Stimulated activated CD8-positive, alpha-beta memory T cell treated with anti-CD3 and anti-CD28 coated beads, Interleukin-15, amount 100 ng/mL, for 48 hours (primary cell): ENCODE measurements around the gene GOLGA6L7.
"Not testable (repeated sequence)": the region's sequence is repeated elsewhere in the genome, so short reads cannot be mapped to it uniquely, and the experiment has no call there.

Source experiments
- DNase-seq, 2 donors: peaks; one replicate each; pipeline ENCODE4 v3.0.0-alpha.2; 2020; ENCODE audit warnings: low read depth in 2 of 2

Gene GOLGA6L7

DNA sequence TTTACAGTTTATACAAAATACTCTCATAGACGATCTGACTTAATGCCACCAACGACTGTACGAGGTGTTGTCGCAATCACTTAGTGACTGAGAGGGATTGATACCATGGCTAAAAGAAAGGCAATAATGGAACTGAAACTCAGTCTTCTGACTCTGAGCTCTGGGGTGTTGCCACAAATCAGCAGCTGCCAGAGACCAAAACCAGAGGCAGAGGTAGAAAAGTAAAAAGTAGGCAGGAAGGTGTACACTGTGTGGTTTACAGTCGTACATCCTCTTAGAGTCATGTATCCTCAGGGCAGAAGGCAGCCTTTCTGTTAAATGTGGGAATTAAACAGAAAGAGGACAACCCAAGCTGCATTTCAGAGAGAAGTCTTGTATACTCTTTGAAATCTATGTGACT lies 1.2 kb downstream of the GOLGA6L7 start:
- peak in 1 of 2 donors; percentile 15 for DNase-seq

DNA sequence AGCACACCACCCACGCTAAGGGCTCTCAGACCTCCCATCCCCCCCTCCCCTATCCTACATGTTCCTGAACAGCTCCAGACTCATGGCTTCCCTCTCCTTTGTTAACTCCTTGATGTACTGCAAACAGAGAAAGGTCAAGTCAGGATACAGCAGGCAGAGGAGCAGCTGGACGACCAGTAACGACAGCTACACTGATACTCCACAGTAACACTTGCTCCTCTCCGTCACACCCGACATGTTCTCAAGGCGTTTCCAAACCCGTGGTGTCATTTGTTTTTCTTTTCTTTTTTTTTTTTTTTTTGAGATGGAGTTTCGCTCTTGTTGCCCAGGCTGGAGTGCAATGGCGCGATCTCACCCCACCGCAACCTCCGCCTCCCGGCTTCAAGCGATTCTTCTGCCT lies 4.3 kb downstream of the GOLGA6L7 start:
- DNase-seq, result not testable (repeated sequence)

DNA sequence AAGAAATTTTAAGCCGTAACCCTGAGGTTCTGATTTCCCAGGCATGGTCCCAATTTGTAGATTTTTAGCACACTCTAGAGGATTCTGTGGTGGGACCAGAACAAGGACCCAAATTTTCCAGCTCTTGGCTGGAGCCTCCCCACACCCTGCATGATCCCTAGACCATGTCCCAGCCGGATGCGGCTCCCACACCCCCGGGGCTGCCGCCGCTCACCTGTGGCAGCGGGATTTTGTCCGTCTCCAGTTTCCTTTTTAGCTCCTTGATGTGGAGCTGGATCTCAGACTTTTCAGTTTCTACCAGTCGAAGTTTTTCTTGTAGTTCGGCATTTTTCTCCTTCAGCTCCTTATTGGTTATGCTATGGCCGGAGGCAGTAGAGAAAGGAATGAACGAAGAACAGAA lies 4.9 kb downstream of the GOLGA6L7 start:
- not testable (repeated sequence) for DNase-seq

DNA sequence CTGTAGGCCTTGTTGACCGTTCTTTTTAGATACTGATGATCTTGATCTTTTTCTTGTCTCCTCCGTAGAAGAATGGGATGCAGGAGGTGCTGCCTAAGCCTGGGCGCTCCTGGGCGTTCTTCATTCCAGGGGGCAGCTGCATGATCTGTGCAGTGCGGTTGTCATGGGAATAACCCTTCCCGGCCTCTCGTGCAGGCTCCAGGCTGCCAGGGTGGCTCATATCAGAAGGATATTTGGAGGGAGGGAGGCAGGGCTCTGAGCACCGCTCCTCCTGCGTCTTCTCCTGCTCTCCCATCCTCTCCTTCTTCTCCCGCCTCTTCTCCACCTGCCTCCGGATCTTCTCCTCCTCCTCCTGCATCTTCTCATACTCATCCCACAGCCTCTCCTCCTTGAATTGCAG lies 6.2 kb downstream of the GOLGA6L7 start:
- not testable (repeated sequence) for DNase-seq

GRCh38 chr15:28840285-28840684 lies 8.2 kb downstream of the GOLGA6L7 start:
- DNase-seq, result not testable (repeated sequence)

DNA sequence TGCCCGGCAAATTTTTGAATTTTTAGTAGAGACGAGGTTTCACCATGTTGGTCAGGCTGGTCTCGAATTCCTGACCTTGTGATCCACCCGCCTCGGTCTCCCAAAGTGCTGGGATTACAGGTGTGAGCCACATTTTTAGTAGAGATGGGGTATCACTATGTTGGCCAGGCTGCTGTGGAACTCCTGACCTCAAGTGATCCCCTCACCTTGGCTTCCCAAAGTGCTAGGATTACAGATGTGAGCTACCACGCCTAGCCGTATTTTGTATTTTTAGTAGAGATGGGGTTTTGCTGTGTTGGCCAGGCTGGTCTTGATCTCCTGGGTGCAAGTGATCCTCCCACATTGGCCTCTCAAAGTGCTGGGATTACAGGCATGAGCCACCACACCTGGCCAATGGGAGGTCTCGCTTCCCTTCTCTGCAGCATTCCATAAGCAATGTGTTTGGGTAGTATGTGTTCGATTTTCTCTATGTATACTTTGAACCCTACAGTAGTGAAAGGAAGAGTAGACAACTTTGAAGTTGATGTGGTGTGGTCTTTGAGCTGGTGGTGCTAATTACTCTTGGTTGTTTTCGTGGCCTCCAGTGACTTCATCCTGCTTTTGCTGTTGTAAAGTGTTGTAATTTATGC lies 13.4 kb downstream of the GOLGA6L7 start:
- not testable (repeated sequence) for DNase-seq

GRCh38 chr15:28831897-28832587 lies 16.4 kb downstream of the GOLGA6L7 start:
- peak; percentile 49 to 50 for DNase-seq

GRCh38 chr15:28821420-28821819 lies 27.0 kb downstream of the GOLGA6L7 start:
- DNase-seq, result not testable (repeated sequence)

- DNase-seq, result not testable (repeated sequence)
Observed at GRCh38 chr15:28819930-28820295, 28.5 kb downstream of the GOLGA6L7 start.

- not testable (repeated sequence) for DNase-seq
Observed at GRCh38 chr15:28819019-28819929, 29.2 kb downstream of the GOLGA6L7 start.

DNA sequence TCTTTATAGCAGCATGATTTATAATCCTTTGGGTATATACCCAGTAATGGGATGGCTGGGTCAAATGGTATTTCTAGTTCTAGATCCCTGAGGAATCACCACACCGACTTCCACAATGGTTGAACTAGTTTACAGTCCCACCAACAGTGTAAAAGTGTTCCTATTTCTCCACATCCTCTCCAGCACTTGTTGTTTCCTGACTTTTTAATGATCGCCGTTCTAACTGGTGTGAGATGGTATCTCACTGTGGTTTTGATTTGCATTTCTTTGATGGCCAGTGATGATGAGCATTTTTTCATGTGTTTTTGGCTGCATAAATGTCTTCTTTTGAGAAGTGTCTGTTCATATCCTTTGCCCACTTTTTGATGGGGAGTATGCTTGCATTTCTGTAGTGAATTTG lies 30.3 kb downstream of the GOLGA6L7 start:
- DNase-seq, result not testable (repeated sequence)

GRCh38 chr15:28814059-28814458 lies 34.4 kb downstream of the GOLGA6L7 start:
- not testable (repeated sequence) for DNase-seq

DNA sequence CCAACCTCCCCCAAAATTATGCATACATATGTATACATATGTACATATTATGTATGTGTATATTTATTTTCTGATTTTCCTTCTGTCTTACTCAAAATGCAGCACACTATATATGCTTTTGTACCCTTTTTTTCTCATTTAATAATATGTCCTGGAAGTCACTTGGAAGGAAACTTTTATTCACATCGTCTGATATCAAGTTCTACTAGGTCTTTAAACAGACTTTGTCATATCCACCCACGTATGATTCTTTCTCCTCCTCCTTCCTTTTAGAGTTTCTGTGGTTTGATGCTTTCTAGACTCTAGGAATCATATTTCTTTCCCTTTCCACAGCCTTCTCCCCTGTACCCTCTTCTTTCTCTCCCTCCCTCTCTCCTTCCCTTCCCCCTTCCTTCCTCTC lies 35.1 kb downstream of the GOLGA6L7 start:
- DNase-seq, result not testable (repeated sequence)

DNA sequence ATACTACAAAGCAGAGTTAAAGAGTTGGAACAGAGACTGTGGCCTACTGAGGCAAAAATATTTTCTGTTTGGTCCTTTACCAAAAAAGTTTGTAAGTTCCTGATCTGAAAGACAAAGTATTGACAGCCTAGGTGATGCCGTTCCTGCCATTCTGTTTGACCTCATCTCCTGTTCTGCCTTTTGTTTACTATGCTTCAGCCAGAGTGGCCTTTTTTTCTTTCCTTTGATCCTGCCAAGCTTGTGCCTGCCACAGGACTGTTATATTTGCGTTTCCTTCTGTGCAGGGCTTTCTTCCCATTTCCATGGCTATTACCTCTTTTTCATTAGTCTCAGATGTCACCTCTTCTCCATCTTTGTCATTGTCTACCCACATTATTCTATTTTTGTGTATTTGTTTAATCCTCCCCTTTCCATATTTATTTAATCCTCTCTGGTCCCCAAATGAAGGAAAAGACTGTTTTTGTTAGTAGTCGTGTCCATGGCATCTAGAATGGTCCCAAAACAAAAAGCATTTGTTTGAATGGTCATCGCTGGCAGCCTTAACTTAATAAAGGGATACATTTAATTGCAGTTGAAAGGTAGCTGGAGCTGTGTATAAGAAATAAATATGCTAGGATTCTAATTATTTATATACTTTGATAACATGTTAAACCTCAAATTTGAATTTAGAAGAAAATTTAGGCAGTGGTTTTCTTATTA lies 36.4 kb downstream of the GOLGA6L7 start:
- not testable (repeated sequence) for DNase-seq

GRCh38 chr15:28810444-28810843 lies 38.0 kb downstream of the GOLGA6L7 start:
- not testable (repeated sequence) for DNase-seq

DNA sequence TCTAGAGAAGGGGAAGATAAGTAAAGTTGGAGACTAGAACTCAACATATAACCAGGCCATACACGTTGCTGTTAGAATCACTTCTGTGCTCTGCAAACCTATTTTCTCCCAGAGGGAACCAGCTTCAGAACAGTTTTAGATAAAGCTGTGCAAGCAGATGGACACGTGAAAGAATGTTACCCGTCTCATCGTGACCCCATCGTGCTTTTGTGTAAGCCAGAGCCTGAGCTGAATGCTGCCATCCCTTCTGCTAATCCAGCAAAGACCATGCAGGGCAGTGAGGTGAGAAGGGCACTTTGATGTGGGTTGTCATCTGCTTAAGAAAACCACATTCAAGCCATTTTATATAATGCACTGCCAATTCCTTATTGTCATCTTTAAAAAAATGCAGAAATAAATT lies 40.3 kb downstream of the GOLGA6L7 start:
- DNase-seq, result not testable (repeated sequence)

DNA sequence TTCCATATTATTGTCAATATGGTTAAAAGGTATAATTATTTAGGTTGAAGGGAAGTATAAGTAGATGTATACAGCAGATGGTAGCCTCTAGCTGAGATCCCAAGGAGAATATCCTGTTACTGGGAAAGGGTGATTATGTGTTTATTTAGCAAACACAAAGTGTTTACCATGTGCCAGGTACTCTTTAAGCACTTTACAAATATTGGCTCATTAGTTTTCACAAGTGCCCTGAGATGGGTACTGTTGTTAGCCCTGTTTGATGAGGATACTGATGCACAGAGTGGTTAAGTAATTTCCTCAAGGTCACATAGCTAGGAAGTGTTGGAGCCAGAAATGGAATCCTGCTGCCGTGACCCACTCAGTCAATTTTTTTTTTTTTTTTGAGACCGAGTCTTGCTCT lies 48.1 kb downstream of the GOLGA6L7 start:
- DNase-seq, result not testable (repeated sequence)

DNA sequence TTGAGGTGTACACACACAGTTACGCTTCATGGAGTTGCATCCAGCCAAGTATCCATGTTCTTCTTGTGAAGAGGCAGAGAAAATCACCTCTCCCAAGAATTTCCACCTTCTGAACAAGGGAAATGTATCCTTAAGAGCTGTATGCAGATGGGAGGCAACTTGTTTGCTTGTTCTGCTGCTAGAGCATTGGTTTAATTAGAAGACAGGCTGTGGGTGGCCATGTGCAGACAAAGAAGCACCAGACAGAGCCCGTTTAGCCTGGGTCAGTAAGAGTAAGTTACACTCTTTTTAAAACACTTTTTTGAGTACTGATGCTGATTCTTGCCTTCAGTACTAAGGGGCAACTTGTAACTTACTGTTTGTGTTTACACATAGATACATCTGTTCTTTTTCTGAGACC lies 50.2 kb downstream of the GOLGA6L7 start:
- DNase-seq, result not testable (repeated sequence)

GRCh38 chr15:28794231-28794630 lies 54.2 kb downstream of the GOLGA6L7 start:
- DNase-seq, result not testable (repeated sequence)
